GM19324 (cell line): Measurements from ENCODE around the gene PRKN.

Experiments used
- ATAC-seq: cut with Tn5 transposase; IDR thresholded peaks from one replicate; pipeline ENCODE4 v1.9.1; 2021; ENCODE audit warnings: mild to moderate bottlenecking, moderate library complexity; ENCODE audit not compliant: unreplicated experiment, low FRiP score

Gene PRKN

GRCh38 chr6:162092816-162093502 is 634.6 kb downstream of the PRKN start:
- ATAC-seq, result no peak

DNA sequence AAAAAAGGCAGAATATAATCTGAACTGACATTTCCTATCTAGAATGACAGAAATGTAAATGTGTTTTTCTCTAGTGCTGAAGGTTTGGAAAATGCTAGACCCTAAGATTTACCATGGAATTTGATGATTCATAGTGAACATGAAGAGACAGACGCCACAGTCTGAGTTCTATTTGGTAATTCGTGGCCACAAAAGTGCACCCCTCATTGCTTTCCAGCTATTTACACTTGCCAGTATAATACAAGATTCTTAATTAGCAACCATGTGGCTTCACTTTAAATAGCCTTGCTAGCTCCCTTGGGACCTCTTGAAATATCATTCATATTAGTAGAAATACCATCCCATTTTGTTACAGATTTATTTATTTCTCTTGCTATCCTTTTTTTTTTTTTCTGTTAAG is 636.8 kb downstream of the PRKN start:
- ATAC-seq, result no peak

DNA sequence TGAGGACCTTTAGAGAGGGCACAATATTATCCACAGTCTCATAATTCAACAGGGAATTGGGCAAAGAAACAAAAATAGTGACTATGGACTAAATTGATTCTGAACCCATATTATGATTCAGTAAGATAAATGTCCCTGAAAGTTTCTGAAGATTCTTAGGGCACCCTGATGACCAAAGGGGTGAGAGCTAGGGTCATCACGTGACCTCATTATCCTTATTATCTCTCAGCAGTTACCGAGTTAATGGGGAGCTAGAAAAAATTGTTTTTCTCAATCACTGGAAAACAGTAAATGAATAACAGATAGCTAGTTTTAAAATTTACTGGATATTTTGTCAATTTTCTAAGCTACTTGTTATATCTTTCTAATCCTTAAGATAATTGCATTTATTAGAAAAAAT is 639.5 kb downstream of the PRKN start:
- no peak for ATAC-seq

DNA sequence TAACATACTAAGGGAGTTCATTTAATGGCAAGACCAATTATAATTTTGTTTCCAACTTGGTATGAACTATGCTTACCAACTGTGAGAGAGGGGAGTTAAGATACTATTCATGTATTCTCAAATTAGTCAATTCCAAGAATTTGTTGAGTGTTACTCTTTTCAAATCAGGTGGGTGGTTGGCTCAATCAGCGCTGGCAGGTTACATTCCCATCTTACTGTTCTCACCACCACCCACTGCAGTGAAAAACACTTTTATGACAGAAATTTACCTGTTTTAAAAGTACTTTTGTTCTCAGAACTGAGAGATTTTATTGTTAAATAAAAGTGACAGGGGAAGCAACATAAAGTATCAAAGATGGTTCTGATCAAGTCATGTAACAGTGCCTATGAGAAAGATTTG is 642.0 kb downstream of the PRKN start:
- no peak for ATAC-seq

- no peak for ATAC-seq
Measured at GRCh38 chr6:162082520-162082919, 645.0 kb downstream of the PRKN start.

- ATAC-seq, result no peak
Measured at GRCh38 chr6:162078667-162079066, 648.9 kb downstream of the PRKN start.

DNA sequence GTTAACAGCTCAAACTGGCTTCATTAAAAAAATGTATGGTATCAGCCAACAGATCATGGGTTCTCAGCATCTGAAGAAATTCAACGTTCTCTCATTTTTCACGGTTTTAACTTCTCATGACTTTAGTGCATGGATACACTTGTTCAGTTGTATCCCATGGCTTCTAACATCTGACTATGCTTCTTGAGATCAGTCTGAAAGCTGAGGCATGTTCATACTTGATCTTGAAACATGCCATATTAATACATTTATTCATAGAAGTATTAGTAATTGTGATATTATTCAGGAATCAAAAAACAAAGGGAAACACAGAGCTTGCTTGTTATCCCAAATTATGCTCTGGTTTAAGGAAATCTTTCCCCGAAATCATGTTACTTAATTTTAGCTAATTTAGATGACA is 649.4 kb downstream of the PRKN start:
- ATAC-seq, result no peak

DNA sequence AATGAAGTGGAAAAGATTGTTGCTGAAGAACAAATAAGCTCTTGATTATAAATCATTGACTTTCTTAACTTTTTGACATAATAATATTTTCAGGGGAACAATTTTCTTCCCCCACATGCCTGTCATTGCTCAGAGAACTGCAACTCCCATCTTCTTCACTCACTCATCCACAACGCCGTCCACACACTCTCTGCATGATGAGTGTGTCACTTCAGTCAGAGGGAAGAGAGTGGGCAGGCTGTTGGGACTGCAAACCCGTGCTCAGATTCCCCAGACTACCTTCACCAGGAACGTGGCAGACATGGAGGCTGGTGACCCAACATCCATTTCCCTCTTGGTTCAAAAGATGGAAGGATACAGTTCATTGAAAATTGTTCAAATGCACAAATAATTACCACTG is 650.8 kb downstream of the PRKN start:
- ATAC-seq, result no peak

DNA sequence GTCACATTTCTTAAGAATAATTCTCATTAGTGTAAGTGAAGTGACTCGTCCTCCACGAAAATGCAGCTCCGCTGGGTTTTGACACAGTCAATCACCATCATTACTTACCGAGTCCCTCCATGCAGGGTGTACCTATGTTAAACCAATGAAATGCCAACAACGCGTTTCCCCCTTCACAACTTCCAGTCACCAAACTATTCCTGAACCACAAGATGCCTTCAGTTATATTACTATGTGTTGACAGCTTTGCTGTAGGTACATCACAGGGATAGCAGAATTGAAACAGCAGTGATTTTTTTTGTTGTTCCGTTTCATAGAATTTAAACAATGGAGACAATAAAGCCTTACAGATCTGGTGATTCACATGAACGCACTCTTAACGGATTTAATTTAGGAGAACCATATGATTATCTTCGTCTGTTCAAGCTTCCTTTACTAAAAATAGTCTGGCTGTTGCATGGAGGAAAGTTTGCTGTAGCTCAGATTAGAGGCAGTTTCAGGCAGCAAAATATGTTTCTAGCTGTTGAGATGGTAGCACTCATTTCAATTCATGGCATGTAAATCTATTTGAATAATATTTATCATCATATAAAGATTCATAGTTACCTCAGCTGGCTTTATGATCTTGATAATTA is 652.8 kb downstream of the PRKN start:
- ATAC-seq, result no peak

DNA sequence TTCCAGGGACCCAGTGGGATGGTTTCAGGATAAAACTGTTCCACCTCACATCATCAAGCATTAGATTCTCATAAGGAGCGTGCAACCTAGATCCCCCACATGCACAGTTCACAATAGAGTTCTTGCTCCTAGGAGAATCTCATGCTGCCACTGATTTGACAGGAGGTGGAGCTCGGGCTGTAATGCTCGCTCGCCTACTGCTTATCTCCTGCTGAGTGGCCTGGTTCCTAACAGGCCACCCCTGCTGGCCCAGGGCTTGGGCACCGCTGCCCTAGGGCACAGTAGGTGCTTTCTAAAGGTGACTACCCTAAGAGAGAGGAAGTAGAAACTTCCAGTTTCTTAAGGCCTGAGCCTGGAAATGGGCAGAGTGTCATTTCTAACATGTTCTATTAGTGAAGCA is 656.9 kb downstream of the PRKN start:
- no peak for ATAC-seq

- ATAC-seq, result no peak
Measured at GRCh38 chr6:162069995-162070394, 657.6 kb downstream of the PRKN start.

GRCh38 chr6:162068340-162068739 is 659.2 kb downstream of the PRKN start:
- no peak for ATAC-seq

- no peak for ATAC-seq
Measured at GRCh38 chr6:162063666-162064065, 663.9 kb downstream of the PRKN start.

DNA sequence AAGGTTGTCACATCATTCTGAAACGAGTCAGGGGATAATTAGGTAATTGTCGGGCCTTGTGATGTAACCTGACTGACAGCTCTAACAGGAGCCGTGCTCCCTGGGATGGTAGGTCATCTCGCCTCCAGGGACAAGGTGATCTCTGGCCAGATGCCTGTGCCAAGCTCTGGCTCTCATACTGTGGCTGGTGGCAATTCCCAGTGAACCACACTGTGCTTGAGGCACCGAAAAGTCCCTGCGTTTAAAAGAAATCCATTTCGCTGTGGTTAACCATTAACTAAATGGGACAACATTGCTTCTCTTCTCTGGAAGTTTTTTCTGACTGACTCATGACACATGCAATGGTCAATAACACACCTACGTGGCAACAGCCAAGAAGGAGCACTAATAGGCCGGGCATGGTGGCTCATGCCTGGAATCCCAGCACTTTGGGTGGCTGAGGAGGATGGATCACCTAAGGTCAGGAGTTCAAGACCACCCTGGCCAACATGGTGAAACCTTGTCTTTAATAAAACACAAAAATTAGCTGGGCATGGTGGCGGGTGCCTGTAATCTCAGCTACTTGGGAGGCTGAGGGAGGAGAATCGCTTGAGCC is 669.2 kb downstream of the PRKN start:
- no peak for ATAC-seq

DNA sequence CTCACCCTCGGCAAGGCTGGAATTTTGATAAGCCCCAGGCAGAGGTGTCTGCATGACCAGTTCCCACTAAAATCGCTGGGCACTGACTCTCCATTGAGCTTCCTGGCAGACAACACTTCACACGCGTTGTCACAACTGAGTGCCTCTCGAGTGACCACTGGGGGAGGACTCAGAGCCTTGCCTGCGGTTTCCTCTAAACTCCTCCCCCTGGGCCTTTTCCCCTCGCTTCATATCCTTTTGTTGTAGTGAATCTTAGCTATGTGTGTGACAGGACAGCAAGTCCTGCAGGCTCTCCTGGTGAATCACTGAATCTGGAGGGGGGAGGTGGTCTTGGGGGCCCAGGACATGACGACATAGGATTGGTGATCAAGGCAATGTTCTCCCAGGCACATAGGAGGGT is 670.8 kb downstream of the PRKN start:
- ATAC-seq, result no peak

- ATAC-seq, result no peak
Measured at GRCh38 chr6:162056061-162056460, 671.5 kb downstream of the PRKN start.

DNA sequence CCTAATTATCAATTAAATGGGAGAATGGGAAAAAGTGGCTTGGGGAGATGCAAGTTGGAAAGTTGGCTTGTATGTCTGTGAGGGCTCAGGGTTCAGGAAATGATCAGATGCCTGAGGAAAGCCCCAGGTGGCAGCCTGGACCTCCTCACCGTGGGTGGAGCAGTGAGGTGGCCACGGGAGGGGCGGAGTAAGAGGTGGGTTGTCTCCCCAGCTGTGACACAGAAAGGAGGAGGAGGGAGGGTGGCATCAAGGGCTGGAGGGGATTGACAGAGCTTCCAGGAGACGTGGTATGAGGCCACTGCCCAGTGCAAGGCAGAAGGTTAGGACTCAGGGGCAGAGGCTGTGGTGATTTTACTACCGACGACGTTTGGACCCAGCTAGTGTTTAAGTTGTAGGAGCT is 672.2 kb downstream of the PRKN start:
- ATAC-seq, result no peak

GRCh38 chr6:162053084-162053483 is 674.5 kb downstream of the PRKN start:
- no peak for ATAC-seq

DNA sequence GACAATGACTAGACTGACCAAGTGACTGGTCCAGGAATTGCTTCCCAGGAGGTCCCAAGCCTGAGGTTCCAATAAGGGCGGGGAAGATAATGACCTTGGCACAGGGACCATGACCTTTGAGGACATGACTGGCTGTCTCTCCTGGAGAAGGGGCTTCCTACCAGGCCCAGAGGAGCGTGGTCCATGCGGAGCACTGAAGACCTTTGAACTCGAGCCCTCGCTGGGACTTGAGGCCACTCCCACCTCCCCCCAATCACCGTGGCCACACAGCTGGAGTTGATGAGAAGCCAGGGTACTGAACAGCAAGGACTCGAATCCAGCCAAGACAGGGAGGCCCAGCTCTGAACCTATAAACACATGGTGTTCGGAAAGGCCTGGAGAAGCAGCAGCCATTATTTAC is 677.0 kb downstream of the PRKN start:
- no peak for ATAC-seq

- no peak for ATAC-seq
Measured at GRCh38 chr6:162046324-162046723, 681.2 kb downstream of the PRKN start.

- no peak for ATAC-seq
Measured at GRCh38 chr6:162032620-162033019, 694.9 kb downstream of the PRKN start.
